Measurements from ENCODE around the gene ATF2.

Gene ATF2

GRCh38 chr2:175195012-175195411 lies 27.0 kb upstream of the ATF2 start:
- H3K36me3 Mint-ChIP-seq (ENCODE audit: low read depth) = no peaks in the 10 kb centered on the region
- no peak for TF ChIP-seq CTCF (IDR thresholded peaks at IDR 0.05; ENCODE audit: unreplicated experiment in 3 of 3)

GRCh38 chr2:175188761-175189160 lies 20.8 kb upstream of the ATF2 start:
- Mint-ChIP-seq H3K4me1 (no peaks in the 10 kb centered on the region), H3K27ac (no peak overlapping the region), H3K9me3 (peaks cover 5% of the 10 kb centered on the region), H3K27me3 (ENCODE audit: low read depth) (peaks cover 4% of the 10 kb centered on the region), H3K36me3 (ENCODE audit: low read depth) (no peaks in the 10 kb centered on the region), H3K4me3 (no peak overlapping the region)
- TF ChIP-seq CTCF (IDR thresholded peaks at IDR 0.05; ENCODE audit: unreplicated experiment in 3 of 3) = no peak

More at GRCh38 chr2:175195012-175195411, 27.0 kb upstream of the ATF2 start:
- no peaks in the 10 kb centered on the region for H3K4me1 Mint-ChIP-seq
- peaks cover 5% of the 10 kb centered on the region for H3K9me3 Mint-ChIP-seq
- H3K27me3 Mint-ChIP-seq (ENCODE audit: low read depth) = no peaks in the 10 kb centered on the region
- no peak overlapping the region for H3K27ac Mint-ChIP-seq
- no peak overlapping the region for H3K4me3 Mint-ChIP-seq

- no peaks in the 10 kb centered on the region for H3K36me3 Mint-ChIP-seq (ENCODE audit: low read depth)
- H3K9me3 Mint-ChIP-seq = peaks cover 5% of the 10 kb centered on the region
- H3K27me3 Mint-ChIP-seq (ENCODE audit: low read depth) = peaks cover 8% of the 10 kb centered on the region
- H3K4me3 Mint-ChIP-seq = no peak overlapping the region
- H3K27ac Mint-ChIP-seq = no peak overlapping the region
- no peak for TF ChIP-seq CTCF (IDR thresholded peaks at IDR 0.05; ENCODE audit: unreplicated experiment in 3 of 3)
- H3K4me1 Mint-ChIP-seq = no peaks in the 10 kb centered on the region
These were observed 19.4 kb upstream of the ATF2 start for GRCh38 chr2:175187378-175187777.

GRCh38 chr2:175183674-175184073 lies 15.7 kb upstream of the ATF2 start:
- TF ChIP-seq CTCF (IDR thresholded peaks at IDR 0.05; ENCODE audit: unreplicated experiment in 3 of 3) = no peak
- H3K9me3 Mint-ChIP-seq = peaks cover 4% of the 10 kb centered on the region
- H3K4me3 Mint-ChIP-seq = peak overlapping the region in 2 of 3 experiments; percentile 37 to 61
- peaks cover 18% of the 10 kb centered on the region for H3K36me3 Mint-ChIP-seq (ENCODE audit: low read depth)
- H3K27me3 Mint-ChIP-seq (ENCODE audit: low read depth) = peaks cover 4% of the 10 kb centered on the region
- H3K4me1 Mint-ChIP-seq = peaks cover 19% of the 10 kb centered on the region
- no peak overlapping the region for H3K27ac Mint-ChIP-seq

- Mint-ChIP-seq H3K9me3 (peaks cover 4% of the 10 kb centered on the region), H3K27ac (peak overlapping the region; percentile 82 to 92 (median 86)), H3K4me1 (peaks cover 26% of the 10 kb centered on the region), H3K36me3 (ENCODE audit: low read depth) (peaks cover 32% of the 10 kb centered on the region), H3K4me3 (peak overlapping the region; percentile 94 to 99 (median 98)), H3K27me3 (ENCODE audit: low read depth) (peaks cover 4% of the 10 kb centered on the region)
- no peak for TF ChIP-seq CTCF (IDR thresholded peaks at IDR 0.05; ENCODE audit: unreplicated experiment in 3 of 3)
These were observed 13.9 kb upstream of the ATF2 start for GRCh38 chr2:175181877-175182308.

- Mint-ChIP-seq H3K4me3 (peak within 1 kb of the TSS; percentile 94 to 99 (median 98)), H3K4me1 (peaks cover 26% of the 10 kb centered on the region), H3K36me3 (ENCODE audit: low read depth) (peaks cover 37% of the 10 kb centered on the region), H3K27me3 (ENCODE audit: low read depth) (peaks cover 4% of the 10 kb centered on the region), H3K9me3 (peaks cover 4% of the 10 kb centered on the region), H3K27ac (peak within 1 kb of the TSS; percentile 82 to 97 (median 92))
- TF ChIP-seq CTCF (IDR thresholded peaks at IDR 0.05; ENCODE audit: unreplicated experiment in 3 of 3) = no peak
These were observed 13.3 kb upstream of the ATF2 start, which contains the start of gene ATP5MC3 for GRCh38 chr2:175181104-175181876. TSS of gene ATP5MC3 (minus strand) at chr2:175181710. CDS start at chr2:175181393, 317 bp downstream.

All from nephron (organoid).